ENCODE data around the gene SAMD5. TPM values are rescaled to one million over a fixed set of nuclear protein-coding genes. Genes with fewer than 3 reads are reported as not detected.

SAMD5 gene
- total and polyA plus RNA-seq, 3 experiments from 2014 or later: 0.02 to 0.04 TPM; not detected in 1

GRCh38 chr6:147589739-147590250, 81.3 kb downstream of the SAMD5 start:
- POLR2A ChIA-PET: no interaction called here
- no peak overlapping the region for H3K4me3 Mint-ChIP-seq
- no peaks in the 10 kb centered on the region for H3K9me3 Mint-ChIP-seq
- no peak for DNase-seq
- H3K4me1 Mint-ChIP-seq: no peaks in the 10 kb centered on the region
- H3K27ac Mint-ChIP-seq: no peak overlapping the region
- Histone ChIP-seq H3K9me3 (ENCODE audit: low read length) (no peaks in the 10 kb centered on the region), H3K4me1 (ENCODE audit: insufficient read depth, low read length) (no peaks in the 10 kb centered on the region), H3K27ac (ENCODE audit: low read depth, low read length) (no peak overlapping the region), H3K4me3 (ENCODE audit: low read length) (no peak overlapping the region), H3K36me3 (ENCODE audit: insufficient read depth, low read length) (no peaks in the 10 kb centered on the region), H3K27me3 (ENCODE audit: insufficient read depth, low read length, poor library complexity, severe bottlenecking) (no peaks in the 10 kb centered on the region)
- H3K36me3 Mint-ChIP-seq: no peaks in the 10 kb centered on the region
- CTCF ChIA-PET: no interaction called here
- no peaks in the 10 kb centered on the region for H3K27me3 Mint-ChIP-seq

- H3K4me1 ChIP-seq (ENCODE audit: insufficient read depth, low read length): no peaks in the 10 kb centered on the region
- no peaks in the 10 kb centered on the region for H3K9me3 Mint-ChIP-seq
- no peak overlapping the region for H3K4me3 Mint-ChIP-seq
- no peak overlapping the region for H3K4me3 ChIP-seq (ENCODE audit: low read length)
- no peak for DNase-seq
- H3K36me3 Mint-ChIP-seq: no peaks in the 10 kb centered on the region
- no peaks in the 10 kb centered on the region for H3K27me3 ChIP-seq (ENCODE audit: insufficient read depth, low read length, poor library complexity, severe bottlenecking)
- POLR2A ChIA-PET: no interaction called here
- CTCF ChIA-PET: no interaction called here
- no peaks in the 10 kb centered on the region for H3K4me1 Mint-ChIP-seq
- H3K9me3 ChIP-seq (ENCODE audit: low read length): no peaks in the 10 kb centered on the region
- H3K36me3 ChIP-seq (ENCODE audit: insufficient read depth, low read length): no peaks in the 10 kb centered on the region
- no peak overlapping the region for H3K27ac Mint-ChIP-seq
- H3K27ac ChIP-seq (ENCODE audit: low read depth, low read length): no peak overlapping the region
- H3K27me3 Mint-ChIP-seq: peaks cover 0 to 2% of the 10 kb centered on the region in 2 donors
These were observed 87.5 kb downstream of the SAMD5 start for GRCh38 chr6:147595961-147596360.

GRCh38 chr6:147603392-147604081, 95.0 kb downstream of the SAMD5 start:
- Mint-ChIP-seq H3K27me3 (peaks cover 1 to 7% of the 10 kb centered on the region in 2 donors), H3K36me3 (no peaks in the 10 kb centered on the region), H3K9me3 (no peaks in the 10 kb centered on the region), H3K27ac (no peak overlapping the region), H3K4me3 (no peak overlapping the region), H3K4me1 (no peaks in the 10 kb centered on the region)
- no peak overlapping the region for H3K4me3 ChIP-seq (ENCODE audit: low read length)
- H3K4me1 ChIP-seq (ENCODE audit: insufficient read depth, low read length): no peaks in the 10 kb centered on the region
- no peaks in the 10 kb centered on the region for H3K9me3 ChIP-seq (ENCODE audit: low read length)
- ChIA-PET CTCF (no interaction called here), POLR2A (no interaction called here)
- H3K36me3 ChIP-seq (ENCODE audit: insufficient read depth, low read length): no peaks in the 10 kb centered on the region
- no peak overlapping the region for H3K27ac ChIP-seq (ENCODE audit: low read depth, low read length)
- no peak for DNase-seq
- no peaks in the 10 kb centered on the region for H3K27me3 ChIP-seq (ENCODE audit: insufficient read depth, low read length, poor library complexity, severe bottlenecking)

GRCh38 chr6:147604373-147604772, 95.9 kb downstream of the SAMD5 start:
- no peak overlapping the region for H3K27ac ChIP-seq (ENCODE audit: low read depth, low read length)
- H3K27ac Mint-ChIP-seq: no peak overlapping the region
- no peak for DNase-seq
- no peaks in the 10 kb centered on the region for H3K9me3 Mint-ChIP-seq
- no peaks in the 10 kb centered on the region for H3K4me1 ChIP-seq (ENCODE audit: insufficient read depth, low read length)
- H3K4me3 Mint-ChIP-seq: no peak overlapping the region
- H3K4me1 Mint-ChIP-seq: no peaks in the 10 kb centered on the region
- no peaks in the 10 kb centered on the region for H3K36me3 Mint-ChIP-seq
- no peak overlapping the region for H3K4me3 ChIP-seq (ENCODE audit: low read length)
- POLR2A ChIA-PET: no interaction called here
- H3K36me3 ChIP-seq (ENCODE audit: insufficient read depth, low read length): no peaks in the 10 kb centered on the region
- peaks cover 1 to 7% of the 10 kb centered on the region in 2 donors for H3K27me3 Mint-ChIP-seq
- H3K27me3 ChIP-seq (ENCODE audit: insufficient read depth, low read length, poor library complexity, severe bottlenecking): no peaks in the 10 kb centered on the region
- no peaks in the 10 kb centered on the region for H3K9me3 ChIP-seq (ENCODE audit: low read length)
- CTCF ChIA-PET: no interaction called here

- no peaks in the 10 kb centered on the region for H3K36me3 Mint-ChIP-seq
- no peak overlapping the region for H3K27ac Mint-ChIP-seq
- Histone ChIP-seq H3K27ac (ENCODE audit: low read depth, low read length) (no peak overlapping the region), H3K9me3 (ENCODE audit: low read length) (no peaks in the 10 kb centered on the region), H3K4me1 (ENCODE audit: insufficient read depth, low read length) (no peaks in the 10 kb centered on the region), H3K4me3 (ENCODE audit: low read length) (no peak overlapping the region), H3K27me3 (ENCODE audit: insufficient read depth, low read length, poor library complexity, severe bottlenecking) (no peaks in the 10 kb centered on the region), H3K36me3 (ENCODE audit: insufficient read depth, low read length) (no peaks in the 10 kb centered on the region)
- no peak for DNase-seq
- H3K4me3 Mint-ChIP-seq: no peak overlapping the region
- CTCF ChIA-PET: no interaction called here
- POLR2A ChIA-PET: no interaction called here
- H3K27me3 Mint-ChIP-seq: no peaks in the 10 kb centered on the region
- no peaks in the 10 kb centered on the region for H3K4me1 Mint-ChIP-seq
- peaks cover 0 to 5% (median 0%) of the 10 kb centered on the region in 5 donors for H3K9me3 Mint-ChIP-seq
These were observed 103.5 kb downstream of the SAMD5 start for GRCh38 chr6:147611992-147612391.

GRCh38 chr6:147614501-147614900, 106.0 kb downstream of the SAMD5 start:
- Histone ChIP-seq H3K4me1 (ENCODE audit: insufficient read depth, low read length) (no peaks in the 10 kb centered on the region), H3K4me3 (ENCODE audit: low read length) (no peak overlapping the region), H3K36me3 (ENCODE audit: insufficient read depth, low read length) (no peaks in the 10 kb centered on the region), H3K9me3 (ENCODE audit: low read length) (no peaks in the 10 kb centered on the region), H3K27me3 (ENCODE audit: insufficient read depth, low read length, poor library complexity, severe bottlenecking) (no peaks in the 10 kb centered on the region), H3K27ac (ENCODE audit: low read depth, low read length) (no peak overlapping the region)
- Mint-ChIP-seq H3K27me3 (no peaks in the 10 kb centered on the region), H3K9me3 (peaks cover 0 to 5% (median 0%) of the 10 kb centered on the region in 5 donors), H3K27ac (no peak overlapping the region), H3K4me3 (no peak overlapping the region), H3K36me3 (no peaks in the 10 kb centered on the region), H3K4me1 (no peaks in the 10 kb centered on the region)
- POLR2A ChIA-PET: no interaction called here
- CTCF ChIA-PET: no interaction called here
- no peak for DNase-seq

- no peaks in the 10 kb centered on the region for H3K36me3 Mint-ChIP-seq
- Histone ChIP-seq H3K27me3 (ENCODE audit: insufficient read depth, low read length, poor library complexity, severe bottlenecking) (no peaks in the 10 kb centered on the region), H3K27ac (ENCODE audit: low read depth, low read length) (no peak overlapping the region), H3K9me3 (ENCODE audit: low read length) (no peaks in the 10 kb centered on the region), H3K4me1 (ENCODE audit: insufficient read depth, low read length) (no peaks in the 10 kb centered on the region), H3K36me3 (ENCODE audit: insufficient read depth, low read length) (no peaks in the 10 kb centered on the region), H3K4me3 (ENCODE audit: low read length) (no peak overlapping the region)
- ChIA-PET CTCF (no interaction called here), POLR2A (no interaction called here)
- DNase-seq: no peak
- H3K27ac Mint-ChIP-seq: no peak overlapping the region
- no peaks in the 10 kb centered on the region for H3K9me3 Mint-ChIP-seq
- no peak overlapping the region for H3K4me3 Mint-ChIP-seq
- H3K27me3 Mint-ChIP-seq: no peaks in the 10 kb centered on the region
- H3K4me1 Mint-ChIP-seq: no peaks in the 10 kb centered on the region
These were observed 107.4 kb downstream of the SAMD5 start for GRCh38 chr6:147615659-147616456.

GRCh38 chr6:147617366-147617765, 108.9 kb downstream of the SAMD5 start:
- Mint-ChIP-seq H3K4me1 (no peaks in the 10 kb centered on the region), H3K4me3 (no peak overlapping the region), H3K36me3 (no peaks in the 10 kb centered on the region), H3K9me3 (no peaks in the 10 kb centered on the region), H3K27ac (no peak overlapping the region), H3K27me3 (no peaks in the 10 kb centered on the region)
- H3K9me3 ChIP-seq (ENCODE audit: low read length): no peaks in the 10 kb centered on the region
- H3K4me3 ChIP-seq (ENCODE audit: low read length): no peak overlapping the region
- ChIA-PET CTCF (no interaction called here), POLR2A (no interaction called here)
- no peak for DNase-seq
- H3K36me3 ChIP-seq (ENCODE audit: insufficient read depth, low read length): no peaks in the 10 kb centered on the region
- H3K27ac ChIP-seq (ENCODE audit: low read depth, low read length): no peak overlapping the region
- no peaks in the 10 kb centered on the region for H3K27me3 ChIP-seq (ENCODE audit: insufficient read depth, low read length, poor library complexity, severe bottlenecking)
- H3K4me1 ChIP-seq (ENCODE audit: insufficient read depth, low read length): no peaks in the 10 kb centered on the region

Measured in CD8-positive, alpha-beta memory T cell (primary cell).